GM18498 (cell line): ENCODE measurements around the gene JAZF1.
"Not testable (repeated sequence)": the region's sequence is repeated elsewhere in the genome, so short reads cannot be mapped to it uniquely, and the experiment has no call there.

Experiments used
- ATAC-seq: cut with Tn5 transposase; IDR thresholded peaks from one replicate; pipeline ENCODE4 v1.9.1; 2021; ENCODE audit warnings: mild to moderate bottlenecking, moderate library complexity; ENCODE audit not compliant: unreplicated experiment

JAZF1 gene

DNA sequence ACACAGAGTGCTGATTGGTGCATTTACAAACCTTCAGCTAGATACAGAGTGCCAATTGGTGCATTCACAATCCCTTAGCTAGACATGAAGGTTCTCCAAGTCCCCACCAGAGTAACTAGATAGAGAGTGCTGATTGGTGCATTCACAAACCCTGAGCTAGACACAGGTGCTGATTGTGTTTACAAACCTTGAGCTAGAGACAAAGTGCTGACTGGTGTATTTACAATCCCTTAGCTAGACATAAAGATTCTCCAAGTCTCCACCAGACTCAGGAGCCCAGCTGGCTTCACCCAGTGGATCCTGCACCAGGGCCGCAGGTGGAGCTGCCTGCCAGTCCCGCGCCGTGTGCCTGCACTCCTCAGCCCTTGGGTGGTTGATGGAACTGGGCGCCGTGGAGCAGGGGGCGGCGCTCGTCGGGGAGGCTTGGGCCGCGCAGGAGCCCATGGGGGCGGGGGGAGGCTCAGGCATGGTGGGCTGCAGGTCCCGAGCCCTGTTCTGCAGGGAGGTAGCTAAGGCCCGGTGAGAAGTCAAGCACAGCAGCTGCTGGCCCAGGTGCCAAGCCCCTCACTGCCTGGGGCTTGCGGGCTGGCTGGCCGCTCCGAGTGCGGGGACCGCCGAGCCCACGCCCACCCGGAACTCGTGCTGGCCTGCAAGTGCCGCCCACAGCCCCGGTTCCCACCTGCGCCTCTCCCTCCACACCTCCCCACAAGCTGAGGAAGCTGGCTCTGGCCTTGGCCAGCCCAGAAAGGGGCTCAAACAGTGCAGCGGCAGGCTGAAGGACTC, 323.7 kb downstream of the JAZF1 start:
- not testable (repeated sequence) for ATAC-seq

DNA sequence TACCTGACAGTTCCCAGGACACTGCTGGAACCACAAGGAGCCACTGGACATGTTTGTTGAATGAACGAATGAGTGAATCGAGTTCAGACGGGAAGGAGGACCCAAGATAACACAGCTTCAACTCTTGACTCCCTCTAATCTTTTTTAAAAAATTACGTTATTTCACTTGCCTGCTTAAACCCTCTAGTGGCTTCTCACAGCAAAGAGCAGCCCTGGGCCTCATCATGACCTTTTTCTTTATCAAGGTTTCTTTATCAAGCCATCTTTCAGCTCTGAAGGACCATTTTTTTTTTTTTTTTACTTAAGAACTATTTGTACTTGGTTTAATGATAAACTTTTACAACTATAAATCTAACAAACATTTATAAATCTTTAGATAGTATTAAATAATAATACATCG, 330.1 kb downstream of the JAZF1 start:
- ATAC-seq: no peak

DNA sequence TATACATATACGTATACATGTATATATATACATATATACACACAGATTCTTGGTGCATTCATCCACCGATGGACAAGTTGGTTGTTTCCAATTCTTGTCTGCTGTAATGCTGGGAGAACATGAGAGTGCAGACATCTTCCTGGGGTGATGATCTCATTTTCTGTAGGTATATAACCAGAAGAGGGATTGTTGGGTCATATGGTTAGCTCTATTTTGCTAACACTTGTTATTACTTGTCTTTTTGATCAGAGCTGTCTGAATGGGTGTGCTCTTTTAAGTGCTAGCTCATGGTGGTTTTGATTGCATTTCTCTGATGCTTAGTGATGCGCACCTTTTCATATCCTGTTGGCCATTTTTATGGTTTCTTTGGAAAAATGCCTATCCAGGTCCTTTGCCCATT, 334.2 kb downstream of the JAZF1 start:
- ATAC-seq: no peak

DNA sequence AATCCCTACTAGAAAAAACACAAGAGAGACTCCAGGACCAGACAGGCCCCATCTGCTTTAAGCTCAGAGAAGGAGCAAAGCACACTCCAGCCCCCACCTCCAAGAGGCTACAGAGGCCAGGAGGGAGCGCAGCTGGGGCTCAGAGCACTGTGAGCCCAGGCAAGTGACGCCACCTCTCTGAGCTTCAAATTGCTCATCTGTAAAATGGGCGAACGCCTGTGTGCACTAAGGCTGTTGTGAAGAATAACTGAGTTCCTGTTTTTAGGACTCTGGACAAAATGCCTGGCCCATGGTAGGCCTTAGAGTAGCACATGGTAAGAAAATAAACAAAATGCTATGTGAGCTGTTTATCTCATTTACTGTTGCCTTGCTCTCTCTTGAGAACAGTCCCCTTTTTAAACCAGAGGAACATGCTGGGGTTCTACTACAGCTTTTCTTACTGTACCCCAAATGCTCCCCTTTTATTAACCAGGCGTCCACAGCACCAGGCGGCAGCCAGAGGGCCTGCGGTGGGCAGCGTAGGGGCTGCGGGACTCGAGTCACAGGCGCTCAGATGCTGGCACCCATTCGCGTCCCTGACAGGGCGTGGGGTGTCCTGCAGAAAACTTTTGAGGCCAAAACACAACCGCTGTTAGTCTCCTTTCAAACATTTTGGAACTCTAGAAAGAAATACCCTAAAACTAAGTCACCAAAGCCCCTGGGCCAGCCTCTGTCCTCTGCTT, 336.9 kb downstream of the JAZF1 start:
- ATAC-seq: no peak

DNA sequence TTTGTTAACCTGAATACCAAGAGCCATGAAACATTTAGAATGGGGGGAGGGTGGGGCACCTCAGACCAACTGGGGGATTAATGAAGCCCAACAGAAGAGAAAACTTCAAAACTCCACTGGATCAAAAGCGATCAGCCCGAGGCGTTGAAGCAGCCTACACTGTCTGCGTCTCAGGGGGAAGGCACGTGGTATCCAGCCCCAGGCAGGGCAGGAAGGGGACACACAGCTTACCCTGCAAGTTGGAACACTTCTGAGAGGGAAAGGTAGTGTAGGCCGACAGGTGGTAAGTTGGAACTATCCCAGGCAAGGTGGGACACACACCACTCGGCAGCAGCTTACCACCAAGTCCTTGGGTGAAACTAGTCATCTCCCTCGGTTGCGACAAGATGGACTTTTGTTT, 337.7 kb downstream of the JAZF1 start:
- ATAC-seq: no peak

DNA sequence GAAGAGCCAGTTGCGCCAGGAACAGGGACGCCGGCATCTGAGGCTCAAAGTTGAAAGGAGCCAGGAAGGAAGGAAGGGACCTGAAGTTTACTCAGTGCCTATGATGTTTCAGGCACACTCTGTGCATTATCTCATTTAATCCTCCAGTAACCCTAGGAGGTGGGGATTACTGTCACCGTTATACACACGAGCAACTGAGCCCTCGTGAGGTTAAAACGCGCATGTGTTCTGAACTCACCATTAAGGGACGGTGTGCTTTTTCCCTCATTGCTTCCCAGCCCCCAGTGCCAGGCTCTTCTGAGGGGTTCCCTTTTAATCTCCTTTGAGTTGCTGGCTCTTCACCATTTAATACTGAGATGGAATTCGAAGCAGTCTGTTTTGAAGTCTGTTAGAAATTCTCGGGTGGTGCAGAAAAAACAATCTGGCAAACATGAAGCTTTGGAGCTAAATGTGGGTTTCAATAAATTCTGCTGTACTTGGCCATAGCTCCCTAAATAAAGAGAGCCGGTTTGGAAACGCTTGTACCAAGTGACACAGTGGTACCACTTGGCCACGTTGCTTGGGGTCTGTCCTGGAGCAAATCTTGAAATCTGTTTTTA, 338.4 kb downstream of the JAZF1 start:
- no peak for ATAC-seq

DNA sequence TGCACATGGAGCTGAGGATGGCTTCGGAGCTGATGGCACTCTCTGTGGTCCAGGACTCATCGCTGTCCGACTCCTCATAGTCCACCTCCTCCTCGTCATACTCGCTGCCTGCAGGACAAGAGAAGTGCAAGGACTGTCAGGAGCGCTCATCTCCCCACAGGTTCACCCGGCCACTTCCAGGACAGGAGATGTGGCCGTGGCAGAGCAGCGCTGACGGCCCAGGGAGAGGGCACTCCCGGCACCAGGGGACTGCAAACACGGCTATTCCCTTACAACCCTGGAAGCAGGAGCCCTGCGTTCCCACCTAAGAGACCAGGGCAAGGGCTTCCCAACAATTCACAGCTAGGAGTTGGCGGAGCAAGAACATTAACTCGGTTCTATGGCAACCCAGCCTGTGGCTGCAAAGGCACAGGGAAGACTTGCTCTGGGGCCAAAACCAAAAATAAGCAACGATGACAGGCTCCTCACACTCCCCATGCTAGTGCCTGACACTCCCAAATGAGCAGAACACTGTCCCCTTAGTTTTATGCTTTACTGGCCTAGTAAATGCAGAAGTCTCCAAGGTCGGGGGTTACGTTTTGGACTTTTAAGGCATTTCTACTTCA, 339.7 kb downstream of the JAZF1 start:
- ATAC-seq: no peak

DNA sequence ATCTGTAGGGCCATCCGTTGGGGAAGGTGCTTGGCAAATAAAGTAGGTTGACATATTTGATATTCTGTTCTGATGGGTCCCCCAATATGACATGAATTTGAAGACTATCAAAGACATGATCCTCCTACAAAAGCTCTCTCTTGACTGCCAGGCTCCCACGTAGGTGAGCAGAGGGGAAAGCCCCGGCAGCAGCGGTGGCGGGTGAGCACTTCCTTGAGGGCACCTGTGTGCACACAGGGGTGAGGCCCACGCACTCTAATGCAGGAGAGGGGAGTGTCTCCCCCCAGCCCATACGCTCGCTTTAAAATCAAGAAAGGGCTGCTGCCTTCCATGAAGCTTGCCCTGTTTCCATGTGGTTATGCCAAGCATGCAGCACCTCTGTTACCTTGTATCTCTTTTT, 340.3 kb downstream of the JAZF1 start:
- no peak for ATAC-seq

DNA sequence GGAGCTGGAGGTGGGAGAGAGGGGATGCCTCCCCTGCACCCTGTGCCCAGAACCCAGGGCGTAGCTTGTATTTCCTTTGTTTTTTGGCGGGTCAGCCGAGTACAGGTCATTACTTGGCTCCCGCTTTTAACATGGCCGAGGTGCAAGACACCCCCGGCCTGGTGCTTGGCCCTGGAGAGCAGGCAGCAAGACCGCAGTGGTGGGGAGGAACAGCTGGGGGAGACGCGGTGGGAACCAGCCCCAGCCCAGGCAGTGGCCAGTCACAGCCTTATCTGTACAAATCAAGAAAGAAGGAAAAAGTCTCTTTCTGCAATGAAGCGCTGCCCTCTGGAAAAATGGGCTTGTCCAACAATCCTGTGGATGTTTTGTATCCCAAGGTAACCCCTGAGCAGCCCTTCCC, 341.5 kb downstream of the JAZF1 start:
- ATAC-seq: no peak

DNA sequence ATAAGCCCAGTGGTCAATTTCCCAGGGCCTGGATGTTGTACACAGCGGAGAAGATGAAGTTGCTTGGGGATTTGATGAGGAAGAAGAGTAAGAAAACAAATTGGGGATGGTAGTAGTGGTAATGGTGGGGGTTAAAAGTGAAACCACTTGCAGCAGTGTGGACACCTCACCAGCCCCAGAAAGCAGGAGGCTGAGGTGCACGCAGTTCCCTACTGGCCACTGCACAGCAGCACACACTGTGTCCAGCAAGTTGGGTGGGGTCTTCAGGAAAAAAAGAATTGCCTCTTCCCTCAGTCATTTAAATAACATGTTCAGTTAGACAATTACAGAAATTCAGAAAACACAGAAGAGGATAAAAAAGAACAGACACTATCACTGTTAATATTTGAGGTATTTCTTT, 344.1 kb downstream of the JAZF1 start:
- no peak for ATAC-seq

DNA sequence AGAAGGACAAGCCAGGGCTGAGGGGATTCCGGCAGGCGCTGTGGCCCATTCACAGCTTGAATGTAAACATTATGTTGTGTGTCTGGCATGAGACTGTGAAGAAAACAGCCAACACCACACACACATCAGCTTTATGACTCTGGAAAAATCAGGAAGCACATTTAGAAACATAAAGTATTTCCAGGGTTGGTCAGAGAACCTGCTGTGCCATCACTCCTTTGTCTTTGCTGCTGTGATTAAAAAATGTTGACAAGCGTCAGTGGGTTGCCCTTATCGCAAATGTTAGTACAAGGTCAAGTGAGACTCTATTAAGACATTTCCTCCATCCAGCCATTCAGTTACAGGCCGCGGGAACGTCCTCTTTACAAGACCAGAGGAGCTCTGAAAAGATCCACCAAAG, 345.2 kb downstream of the JAZF1 start:
- no peak for ATAC-seq

DNA sequence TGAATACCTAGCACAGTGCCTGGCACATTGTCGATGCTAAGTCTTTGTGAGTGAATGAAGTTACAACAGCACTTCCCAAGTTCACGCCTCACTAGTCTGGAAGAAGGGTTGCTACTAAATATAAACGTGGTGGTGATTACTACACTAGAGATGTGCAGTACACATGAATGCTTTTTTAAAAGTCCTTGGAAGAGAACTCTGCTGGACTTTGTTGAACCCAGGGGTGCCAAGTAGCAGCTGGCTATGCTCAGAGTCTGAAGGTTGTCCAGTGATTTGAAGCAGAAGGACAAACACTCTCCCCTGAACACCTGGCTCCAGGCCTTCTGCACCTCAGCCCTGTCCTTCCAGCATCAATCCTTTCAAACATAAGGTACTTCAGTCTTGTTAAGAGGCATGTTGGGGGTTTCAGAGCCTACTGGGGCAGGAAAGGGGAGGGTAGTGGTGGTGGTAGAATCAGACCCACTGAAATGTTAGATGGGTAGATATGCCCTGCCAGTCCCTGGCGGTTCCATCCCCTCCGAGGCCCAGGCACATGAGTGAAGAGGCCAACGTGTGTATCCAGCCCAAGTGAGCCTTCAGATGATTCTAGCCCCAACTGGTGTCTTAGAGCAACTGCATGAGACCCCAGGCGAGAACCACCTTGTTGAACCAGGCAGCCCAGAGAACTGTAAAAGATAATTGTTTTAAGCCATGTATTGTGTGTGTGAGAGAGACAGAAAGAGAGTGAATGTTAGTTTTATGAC, 346.2 kb downstream of the JAZF1 start:
- no peak for ATAC-seq

DNA sequence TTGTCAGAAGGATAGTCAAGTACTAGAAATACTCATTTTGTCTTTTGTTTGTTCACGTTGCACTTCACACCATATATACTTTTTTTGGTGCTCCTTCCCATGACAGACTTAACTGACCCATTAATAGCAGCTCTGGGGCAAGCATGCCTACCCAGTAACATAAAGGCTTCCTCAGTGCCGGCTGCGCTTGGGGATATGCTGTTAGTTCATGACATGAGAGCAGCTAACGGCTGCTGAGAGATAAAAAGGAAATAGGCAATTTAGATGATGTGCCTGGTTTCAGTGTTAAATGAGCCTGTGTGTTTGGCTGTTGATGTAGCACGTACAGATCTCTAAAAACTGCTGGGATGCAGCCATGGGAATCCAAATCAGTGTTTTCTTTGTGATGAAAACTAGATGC, 354.2 kb downstream of the JAZF1 start:
- no peak for ATAC-seq

DNA sequence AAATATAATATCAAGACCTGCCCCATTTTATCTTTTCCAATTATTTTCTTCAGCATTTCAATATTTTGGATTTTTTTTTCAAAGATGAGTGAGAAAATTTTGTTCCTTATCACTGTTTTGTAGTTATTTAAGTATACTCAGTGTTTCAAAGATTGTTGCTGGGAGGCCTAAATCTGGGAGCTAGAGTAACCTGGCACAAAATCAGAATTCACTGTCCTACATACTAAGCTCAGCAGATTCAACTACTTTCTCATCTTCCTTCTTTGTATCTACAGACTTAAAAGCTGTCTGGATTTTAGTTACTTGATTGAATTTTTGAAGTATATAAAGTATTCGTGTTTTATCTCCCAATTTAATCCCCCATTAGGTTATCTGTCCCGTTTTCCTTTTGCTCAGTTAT, 354.7 kb downstream of the JAZF1 start:
- ATAC-seq: no peak

DNA sequence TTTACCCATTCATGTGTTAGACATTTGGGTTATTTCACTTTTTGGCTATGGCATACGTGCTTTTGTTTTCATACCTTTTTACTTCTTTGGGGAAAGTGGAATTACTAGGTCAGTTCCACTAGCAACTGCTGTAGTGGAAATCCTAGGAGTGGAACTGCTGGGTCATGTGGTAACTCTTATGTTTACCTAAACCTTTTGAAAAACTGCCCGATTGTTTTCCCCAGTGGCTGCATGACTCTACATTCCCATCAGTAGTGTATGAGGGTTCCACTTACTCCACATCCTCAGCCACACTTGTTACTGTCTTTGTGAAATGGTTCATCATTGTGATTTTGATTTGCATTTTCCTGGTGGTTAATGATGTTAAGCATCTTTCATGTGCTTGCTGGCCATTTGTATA, 358.4 kb downstream of the JAZF1 start:
- ATAC-seq: no peak

DNA sequence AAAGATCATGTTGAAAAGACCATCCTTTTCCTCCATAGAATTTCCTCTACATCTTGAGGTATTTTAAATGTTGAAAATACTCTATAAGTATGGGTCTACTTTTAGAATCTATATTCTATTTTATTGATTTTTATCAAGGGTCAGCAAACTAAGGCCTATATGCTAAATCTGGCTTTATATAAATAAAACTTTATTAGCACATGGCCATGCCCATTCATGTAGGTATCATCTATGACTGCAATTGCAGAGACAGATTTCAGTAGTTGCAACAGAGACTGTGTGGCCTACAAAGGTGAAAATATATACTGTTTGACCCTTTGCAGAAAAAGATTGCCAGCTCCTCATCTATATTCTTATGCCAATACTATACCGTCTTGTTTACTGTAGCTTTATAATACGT, 367.9 kb downstream of the JAZF1 start:
- ATAC-seq: no peak

DNA sequence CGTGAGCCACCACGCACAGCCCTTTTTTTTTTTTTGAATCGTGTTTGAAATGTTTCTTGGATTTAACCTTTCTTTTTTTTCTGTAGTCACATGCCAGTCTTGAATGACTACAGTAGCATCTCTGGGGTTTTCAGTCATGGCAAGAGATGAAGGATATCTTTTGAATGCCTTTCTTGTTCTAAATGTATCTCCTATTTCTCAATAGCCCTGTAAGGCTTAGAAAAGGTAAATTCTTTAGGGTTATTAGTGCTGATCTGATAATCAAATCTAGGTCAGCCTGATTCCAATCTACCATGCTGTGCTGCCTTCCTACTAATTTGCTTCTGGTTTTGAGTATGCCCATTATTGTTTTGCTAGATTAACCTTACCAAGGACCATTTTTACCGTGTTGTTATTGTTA, 370.4 kb downstream of the JAZF1 start:
- ATAC-seq: no peak

DNA sequence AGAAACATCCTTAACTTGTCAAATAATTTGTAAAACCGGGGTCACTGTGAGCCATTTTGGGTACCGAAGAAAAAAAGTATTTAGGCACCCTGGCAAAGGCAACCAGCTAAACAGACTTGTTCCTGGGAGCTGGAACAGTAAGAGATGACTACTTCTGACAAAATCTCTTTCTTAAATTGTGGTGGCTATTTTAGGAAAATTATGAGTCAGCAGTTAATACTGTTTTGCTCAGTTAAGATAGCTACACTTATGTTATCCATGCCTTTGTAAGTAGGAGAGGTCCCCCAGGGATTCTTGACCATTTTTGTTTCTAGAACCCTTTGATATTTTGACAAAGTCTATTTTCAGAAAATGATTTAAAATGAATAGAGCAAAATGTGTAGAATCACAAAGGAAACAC, 372.0 kb downstream of the JAZF1 start:
- ATAC-seq: no peak

DNA sequence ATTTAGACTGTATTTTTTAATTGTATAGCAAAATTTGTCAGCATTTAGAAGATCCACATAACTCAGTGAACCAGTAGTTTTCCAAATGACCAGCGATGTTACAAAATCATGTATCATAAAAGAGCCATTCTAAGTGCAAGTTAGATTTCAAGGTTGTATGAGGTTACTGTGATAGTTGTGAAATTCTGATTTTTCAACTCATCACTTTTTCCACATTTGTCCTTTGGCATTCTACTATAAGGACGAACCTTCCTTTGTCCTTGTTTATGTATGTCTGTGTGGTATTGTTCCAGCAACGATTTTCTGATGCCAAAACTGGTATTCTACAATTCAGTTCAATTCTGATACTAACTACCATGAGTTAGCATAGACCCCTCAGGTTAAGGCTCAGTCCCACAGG, 376.5 kb downstream of the JAZF1 start:
- ATAC-seq: no peak

DNA sequence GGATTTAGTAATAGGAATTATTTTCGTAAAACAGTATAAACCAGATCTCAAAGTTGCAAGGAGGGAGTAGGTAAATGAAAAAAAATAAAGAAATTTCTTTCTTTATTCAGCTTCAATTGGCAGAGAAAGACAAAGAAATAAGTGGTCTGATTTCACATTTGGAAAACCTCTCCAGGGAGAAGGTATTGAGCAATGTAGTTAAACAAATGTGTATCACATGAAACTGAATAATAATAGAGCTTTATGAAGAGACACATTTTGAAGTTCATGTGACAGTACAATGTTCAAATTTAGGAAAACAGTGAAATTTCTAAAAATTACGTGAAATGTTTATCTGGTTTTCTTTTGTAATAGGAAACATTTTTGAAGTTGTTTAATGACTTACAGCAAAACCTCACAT, 377.6 kb downstream of the JAZF1 start:
- no peak for ATAC-seq

DNA sequence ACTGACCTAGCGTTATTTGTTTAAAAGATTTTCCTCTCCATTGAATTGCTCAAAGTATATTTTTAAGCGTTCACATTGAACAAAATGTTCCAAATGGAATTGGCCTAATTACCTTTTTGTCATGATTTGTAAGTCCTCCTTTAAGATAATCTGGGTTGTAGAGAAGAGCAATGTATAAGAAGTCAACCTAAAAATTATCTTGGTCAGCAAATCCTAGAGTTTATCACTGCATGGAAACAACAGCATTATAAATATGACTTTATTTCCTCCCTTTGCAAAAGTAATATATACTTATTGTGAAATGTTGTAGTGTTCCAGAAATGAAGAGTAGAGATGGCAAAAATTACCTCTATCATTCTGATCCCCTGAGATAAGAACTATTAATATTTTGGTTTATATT, 381.4 kb downstream of the JAZF1 start:
- no peak for ATAC-seq
